ENCODE measurements around the gene OAS1.

The OAS1 gene

GRCh38 chr12:112937741-112938719 lies 31.3 kb downstream of the OAS1 start, which contains the start of gene OAS3:
Gene OAS3 (plus strand): TSS chr12:112938474. CDS start chr12:112938531, 57 bp downstream.
- TF ChIP-seq CTCF (IDR thresholded peaks at IDR 0.05; ENCODE audit: low read depth, low read length), result no peak; the same call in 1 of the 2 replicates
- DNase-seq (ENCODE audit: extremely low read depth, low read depth), result peak; percentile 66

GRCh38 chr12:112938751-112939150 lies 32.0 kb downstream of the OAS1 start:
- TF ChIP-seq CTCF (IDR thresholded peaks at IDR 0.05; ENCODE audit: low read depth, low read length), result no peak
- DNase-seq (ENCODE audit: extremely low read depth, low read depth), result no peak

GRCh38 chr12:112939761-112940381 lies 33.1 kb downstream of the OAS1 start:
- TF ChIP-seq CTCF (IDR thresholded peaks at IDR 0.05; ENCODE audit: low read depth, low read length), result no peak
- DNase-seq (ENCODE audit: extremely low read depth, low read depth), result no peak

- no peak for DNase-seq (ENCODE audit: extremely low read depth, low read depth)
- TF ChIP-seq CTCF (IDR thresholded peaks at IDR 0.05; ENCODE audit: low read depth, low read length), result no peak
These were observed 35.0 kb downstream of the OAS1 start for GRCh38 chr12:112941528-112942335.

- no peak for TF ChIP-seq CTCF (IDR thresholded peaks at IDR 0.05; ENCODE audit: low read depth, low read length)
- no peak for DNase-seq (ENCODE audit: extremely low read depth, low read depth)
These were observed 35.8 kb downstream of the OAS1 start for GRCh38 chr12:112942572-112942971.

- no peak for TF ChIP-seq CTCF (IDR thresholded peaks at IDR 0.05; ENCODE audit: low read depth, low read length)
- no peak for DNase-seq (ENCODE audit: extremely low read depth, low read depth)
These were observed 37.4 kb downstream of the OAS1 start for GRCh38 chr12:112944024-112944690.

All from AG09319 (cell line).